GM19452 (cell line): ENCODE measurements around the gene OR4K1.
"Not testable (repeated sequence)": the region's sequence is repeated elsewhere in the genome, so short reads cannot be mapped to it uniquely, and the experiment has no call there.

Experiments
- ATAC-seq: cut with Tn5 transposase; IDR thresholded peaks from one replicate; pipeline ENCODE4 v1.9.1; 2021; ENCODE audit not compliant: unreplicated experiment

The OR4K1 gene, protein sequence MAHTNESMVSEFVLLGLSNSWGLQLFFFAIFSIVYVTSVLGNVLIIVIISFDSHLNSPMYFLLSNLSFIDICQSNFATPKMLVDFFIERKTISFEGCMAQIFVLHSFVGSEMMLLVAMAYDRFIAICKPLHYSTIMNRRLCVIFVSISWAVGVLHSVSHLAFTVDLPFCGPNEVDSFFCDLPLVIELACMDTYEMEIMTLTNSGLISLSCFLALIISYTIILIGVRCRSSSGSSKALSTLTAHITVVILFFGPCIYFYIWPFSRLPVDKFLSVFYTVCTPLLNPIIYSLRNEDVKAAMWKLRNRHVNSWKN

DNA sequence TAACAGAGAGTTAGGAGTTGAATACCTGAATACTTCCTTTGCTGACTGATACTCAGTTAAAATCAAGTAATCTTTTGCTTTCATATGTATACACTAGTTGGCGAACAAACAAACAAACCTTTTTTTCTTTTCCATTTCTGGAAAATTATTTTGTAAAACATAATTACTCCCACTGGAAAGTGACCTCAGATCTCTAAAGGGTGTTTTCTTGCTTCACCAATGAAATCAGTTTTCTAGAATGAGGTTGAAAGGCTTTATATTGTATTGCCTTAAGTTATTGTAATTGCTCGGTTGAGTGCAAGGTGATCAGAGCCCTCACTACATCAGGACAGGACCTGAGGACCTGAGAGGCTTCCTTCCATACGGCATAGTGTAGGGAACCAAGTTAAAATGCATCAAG lies at the start of gene OR4K1:
TSS of gene OR4K1 (plus strand) at position 301 of the 400 bp plus-strand sequence. CDS start 4,750 bp downstream, outside the sequence.
- ATAC-seq: no peak

DNA sequence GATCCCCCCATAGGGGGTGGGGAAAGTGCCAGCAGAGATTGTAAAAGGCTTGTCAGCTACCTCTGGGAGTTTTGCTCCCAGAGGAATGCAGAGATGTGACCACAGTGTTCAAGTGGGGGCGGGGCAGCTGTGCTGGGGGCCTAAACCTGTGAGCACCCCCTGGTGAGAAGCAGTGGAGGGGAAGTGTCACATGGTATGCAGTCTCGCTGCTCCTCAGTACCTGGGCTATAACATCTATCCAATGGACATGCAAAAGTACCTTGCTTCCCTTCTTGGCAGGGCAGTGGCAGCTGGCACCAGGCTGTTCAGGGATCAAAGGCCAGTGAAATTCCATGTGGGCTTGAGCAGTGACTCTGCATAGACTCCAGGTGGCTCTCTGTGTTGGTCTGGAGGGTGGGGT lies 35.4 kb upstream of the OR4K1 start:
- ATAC-seq: no peak

DNA sequence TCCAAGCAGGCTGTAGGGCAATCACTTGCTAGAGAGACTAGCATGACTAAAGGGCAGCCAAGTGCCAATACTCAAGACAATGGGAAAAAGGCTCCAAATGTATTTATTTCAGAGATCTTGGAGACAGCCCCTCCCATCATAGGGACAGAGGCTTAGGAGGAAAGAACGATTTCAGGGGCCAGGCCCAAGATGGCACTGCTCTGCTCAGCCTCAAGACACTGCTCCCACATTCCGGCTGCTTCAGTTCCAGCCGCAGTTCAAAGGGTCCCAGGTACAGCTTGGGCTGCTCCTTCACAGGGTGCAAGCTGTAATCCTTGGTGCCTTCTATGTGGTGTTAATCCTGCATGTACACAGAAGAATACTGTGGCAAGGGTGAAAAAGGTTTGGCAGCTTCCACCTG lies 29.7 kb upstream of the OR4K1 start:
- ATAC-seq: no peak

DNA sequence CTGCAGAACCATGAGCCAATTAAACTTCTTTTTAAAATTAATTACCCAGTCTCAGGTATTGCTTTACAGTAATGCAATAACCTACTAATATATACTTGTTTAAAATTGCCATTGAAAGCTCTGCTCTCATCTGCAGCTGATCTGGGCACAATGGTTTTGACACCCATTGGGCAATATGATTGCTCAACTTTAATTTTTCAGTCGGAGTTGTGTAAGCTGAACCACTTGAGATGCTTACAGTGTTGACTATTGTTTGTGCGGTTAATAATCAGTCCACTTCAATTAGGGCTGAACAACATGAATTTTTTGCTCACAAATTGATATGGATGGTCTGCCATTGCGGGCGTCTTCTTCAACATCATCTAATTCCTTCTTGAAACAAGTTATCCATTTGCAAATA lies 28.3 kb upstream of the OR4K1 start:
- ATAC-seq: no peak

DNA sequence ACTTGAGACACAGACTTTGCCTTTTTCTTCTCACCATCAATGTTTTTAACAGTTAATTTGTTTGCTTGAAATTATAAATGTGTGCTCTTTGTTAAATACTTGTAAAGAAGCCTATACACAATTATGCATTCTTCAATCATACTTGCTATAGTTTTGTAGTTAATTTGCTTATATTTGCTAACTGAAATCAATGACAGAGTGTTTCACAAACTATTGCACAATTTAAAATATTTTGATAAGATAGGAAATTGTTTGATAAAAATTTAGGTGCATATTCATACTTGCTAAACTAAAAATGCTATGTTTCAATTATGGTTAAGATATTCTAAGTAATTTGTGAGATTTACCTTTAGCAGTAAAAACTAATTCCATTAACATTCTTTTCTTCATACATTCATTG lies 24.1 kb upstream of the OR4K1 start:
- no peak for ATAC-seq

DNA sequence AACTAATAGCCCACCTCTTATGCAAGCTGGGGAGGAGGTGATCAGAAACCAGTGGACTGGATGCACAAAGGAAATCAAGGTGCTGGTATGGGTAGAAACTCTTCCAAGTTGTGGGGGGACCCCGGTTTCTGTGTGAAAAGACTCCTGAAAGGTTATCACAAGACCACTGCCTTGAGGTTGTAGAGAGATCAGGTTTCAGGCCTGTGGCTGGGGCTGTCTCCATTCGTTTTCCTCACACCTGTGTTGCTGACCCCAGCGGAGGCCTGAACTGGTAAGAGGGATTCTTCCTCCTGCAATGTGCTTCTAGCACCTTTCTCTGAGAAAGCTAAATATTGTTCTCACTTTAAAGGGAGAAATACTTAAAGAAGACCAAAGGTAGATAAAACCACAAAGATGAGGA lies 19.6 kb upstream of the OR4K1 start:
- no peak for ATAC-seq

DNA sequence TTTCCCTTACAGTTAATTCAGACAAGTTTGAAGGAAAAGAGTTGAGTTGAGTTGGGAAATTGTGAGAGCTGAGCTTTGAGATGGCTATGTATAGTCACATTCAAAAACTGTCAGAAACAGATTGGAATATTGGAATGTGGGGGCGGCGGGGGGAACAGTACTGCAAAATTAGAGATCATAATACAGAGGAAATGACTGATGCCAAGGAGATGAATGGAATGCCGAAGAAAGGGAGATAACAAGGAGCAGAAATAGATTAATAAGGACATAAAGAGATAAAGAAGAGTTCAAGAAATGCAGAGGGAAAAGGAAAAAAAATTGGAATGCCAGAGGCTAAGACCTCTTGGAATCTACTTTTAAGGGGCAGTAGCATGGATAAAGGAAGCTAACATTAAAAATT lies 13.5 kb upstream of the OR4K1 start:
- ATAC-seq: no peak

DNA sequence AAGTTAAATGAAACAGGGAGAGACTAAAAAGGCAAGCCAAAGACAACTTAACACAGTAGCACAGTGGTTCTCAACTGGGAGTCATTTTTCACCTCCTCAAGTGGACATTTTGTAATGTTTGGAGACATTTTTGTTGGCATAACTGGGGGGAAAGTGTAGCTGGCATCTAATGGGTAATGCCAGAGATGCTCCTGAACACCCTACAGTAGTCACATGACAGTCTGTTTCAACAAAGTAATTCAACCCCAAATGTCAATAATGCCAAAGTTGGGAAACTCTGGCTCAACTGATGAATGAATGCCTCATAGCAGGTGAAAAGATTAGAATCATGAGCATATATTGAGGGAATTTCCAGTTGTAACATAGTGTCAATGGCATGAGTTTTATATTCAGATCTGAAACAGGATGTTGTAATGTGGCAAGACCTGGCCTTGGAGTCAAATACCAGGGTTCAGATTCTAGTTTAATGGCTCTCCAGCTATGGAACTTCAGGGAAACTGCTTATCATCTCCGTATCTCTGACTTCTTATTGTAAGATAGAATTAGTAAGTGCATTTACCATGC lies 12.7 kb upstream of the OR4K1 start:
- ATAC-seq: no peak

DNA sequence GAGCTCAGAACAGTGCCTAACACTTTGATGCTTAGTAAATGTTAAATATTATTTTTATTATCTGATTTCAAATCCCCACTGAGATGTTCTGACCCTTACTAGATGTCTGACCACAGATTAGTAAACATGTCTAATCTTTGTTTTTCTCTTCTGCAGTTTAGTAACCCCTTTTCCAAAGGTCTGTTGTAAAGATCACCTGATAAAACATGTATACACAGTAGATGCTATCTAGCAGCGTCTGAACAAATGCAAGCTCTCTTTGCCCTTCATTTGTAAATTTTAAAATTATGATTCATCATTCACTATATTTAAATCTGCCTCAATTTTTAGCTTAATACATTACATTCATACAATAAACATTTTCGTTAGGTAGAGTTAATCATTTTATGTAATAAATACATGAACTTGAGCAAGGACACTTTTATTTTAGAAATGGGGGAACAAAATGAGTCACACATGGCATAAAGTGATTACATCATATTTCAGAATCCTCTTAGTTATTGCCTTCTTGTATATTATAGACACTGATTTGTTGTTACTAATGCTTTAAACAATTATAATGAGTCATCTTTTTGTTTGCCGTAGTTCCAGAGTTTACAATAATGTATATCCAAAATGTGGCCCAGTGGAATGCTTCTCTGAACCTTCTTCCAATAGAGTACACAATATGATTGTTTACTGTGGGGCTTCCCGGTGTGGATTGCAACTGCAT lies 12.0 kb upstream of the OR4K1 start:
- ATAC-seq: no peak

DNA sequence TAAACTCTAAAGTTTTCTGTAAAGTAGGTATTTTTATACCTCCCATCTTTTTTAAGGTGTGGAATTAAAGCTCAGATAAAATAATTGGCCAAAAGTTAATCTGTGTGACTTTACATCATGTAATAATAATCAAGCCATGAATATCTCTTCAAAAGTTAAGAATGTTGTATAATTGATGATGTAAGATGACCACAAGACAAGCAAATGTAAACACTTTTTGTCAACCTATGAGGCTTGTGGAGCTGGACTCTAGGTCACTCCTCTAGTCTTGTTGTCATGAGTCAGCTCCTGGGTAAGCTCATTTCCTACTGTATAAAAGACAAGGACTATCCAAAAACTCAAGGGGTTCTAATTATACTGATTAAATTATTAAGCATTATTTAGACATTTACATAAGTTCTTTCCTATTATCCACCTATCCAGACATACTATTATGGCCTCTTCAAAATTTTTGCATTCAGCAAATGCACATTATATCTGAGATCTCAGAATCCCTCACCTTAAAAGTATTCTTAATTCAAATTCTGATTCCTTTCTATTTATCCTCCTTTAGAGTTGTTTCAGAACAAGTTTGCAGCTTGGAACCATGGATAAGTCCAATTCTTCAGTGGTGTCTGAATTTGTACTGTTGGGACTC lies 10.6 kb upstream of the OR4K1 start, which contains the start of gene OR4K5:
TSS of gene OR4K5 (plus strand) at position 587 of the 637 bp plus-strand sequence. CDS start at position 587, 0 bp downstream.
- no peak for ATAC-seq

DNA sequence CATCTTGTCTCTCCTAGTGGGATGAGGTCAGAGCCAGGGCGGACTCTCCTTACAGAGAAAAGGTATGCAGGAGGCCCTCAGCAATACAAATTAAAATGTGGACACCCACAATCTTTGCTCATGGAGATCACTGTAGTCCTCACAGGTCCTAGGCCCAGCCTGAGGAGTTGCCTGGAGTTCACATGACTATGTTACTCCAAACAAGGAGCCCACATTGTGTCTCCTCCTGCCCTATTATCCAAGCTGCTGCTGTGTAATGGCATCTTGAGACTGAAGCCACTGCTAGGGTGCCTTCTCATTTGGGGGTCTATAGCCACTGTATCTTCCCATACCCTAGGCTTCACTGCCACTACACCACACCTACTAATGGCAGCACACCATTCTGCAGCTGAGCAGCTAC lies 11.0 kb downstream of the OR4K1 start:
- ATAC-seq: no peak

DNA sequence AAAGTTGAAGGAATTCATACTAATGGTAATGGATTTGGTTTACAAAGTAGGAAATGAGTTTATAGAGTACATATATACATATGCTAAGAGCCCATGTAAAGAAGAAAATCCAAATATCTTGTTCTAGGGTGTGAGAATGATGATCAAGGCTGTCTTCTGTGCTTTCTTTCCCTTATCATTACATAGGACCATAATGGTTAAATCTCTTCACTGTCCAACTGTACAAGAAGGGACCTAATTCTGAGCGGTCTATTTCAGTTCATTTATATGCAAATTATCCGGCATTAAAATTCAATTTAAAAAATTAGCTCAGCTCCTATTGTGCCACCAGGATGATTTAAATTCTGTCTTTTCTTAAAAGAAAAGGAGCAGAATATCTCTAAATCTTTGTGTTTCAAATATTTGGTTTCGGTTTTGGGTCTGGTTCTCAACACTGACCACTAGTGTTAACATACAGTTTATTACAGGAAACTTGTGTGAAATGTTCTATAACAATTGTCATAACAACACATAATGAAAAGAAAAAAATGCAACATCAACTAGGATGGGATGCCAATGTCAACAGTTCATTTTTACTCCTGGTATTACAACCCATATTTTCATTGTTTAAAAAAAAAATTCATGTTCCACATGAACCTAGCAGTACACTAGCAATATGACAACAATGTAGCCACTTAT lies 16.8 kb downstream of the OR4K1 start:
- no peak for ATAC-seq

DNA sequence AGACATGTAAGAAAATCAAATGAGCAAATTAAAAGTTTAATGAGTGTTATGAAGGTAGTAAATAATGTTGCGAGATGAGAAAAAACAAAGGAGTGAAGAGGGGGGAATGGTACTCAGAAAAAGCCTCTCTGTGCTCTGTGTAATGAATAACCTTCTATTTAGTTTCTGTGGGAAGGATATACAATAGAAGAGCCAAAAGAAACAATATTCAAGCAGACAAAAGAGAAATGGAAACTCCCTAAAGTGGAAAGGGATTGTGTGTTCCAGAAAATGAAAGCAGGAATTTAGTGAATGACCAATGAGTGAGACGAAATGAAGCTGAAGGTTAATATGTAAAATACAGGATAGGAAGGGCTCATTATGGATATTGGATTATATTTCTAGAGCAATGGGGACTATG lies 18.5 kb downstream of the OR4K1 start:
- ATAC-seq: no peak

DNA sequence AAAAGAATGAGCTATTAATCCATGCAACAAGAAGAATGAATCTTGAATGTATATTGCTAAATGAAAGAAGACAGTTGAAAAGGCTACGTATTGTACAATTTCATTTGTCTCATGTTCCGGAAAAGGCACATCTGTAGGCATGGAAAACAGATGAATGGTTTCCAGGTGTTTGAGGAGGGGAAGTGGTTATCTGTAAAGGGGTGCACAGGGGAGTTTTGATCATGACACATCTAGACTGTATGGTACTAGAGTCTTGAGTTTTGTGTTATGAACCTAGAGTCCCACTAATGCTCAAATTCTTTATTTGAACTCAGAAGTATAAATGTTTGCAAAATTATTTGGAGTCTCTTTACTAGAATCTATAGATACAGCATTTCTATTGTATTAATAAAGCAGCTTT lies 39.0 kb downstream of the OR4K1 start:
- ATAC-seq: not testable (repeated sequence)

DNA sequence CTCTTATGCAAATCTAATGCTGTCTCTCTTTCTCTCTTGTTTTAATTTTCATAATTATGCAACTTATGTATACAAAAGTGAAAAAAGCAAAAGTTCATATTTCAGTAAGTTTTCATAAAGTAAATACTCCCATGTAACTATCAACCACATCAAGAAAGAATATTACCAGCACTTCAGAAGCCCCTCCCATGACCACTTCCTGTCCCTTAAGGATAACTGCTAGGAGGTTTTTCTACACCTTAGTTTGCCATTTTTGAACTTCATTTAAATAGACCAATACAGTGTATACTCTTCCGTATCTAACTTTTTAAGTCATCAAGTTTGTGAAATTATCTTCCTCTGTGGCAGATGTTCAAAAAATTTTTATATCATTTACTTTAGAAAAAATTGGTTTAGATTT lies 44.1 kb downstream of the OR4K1 start:
- no peak for ATAC-seq

DNA sequence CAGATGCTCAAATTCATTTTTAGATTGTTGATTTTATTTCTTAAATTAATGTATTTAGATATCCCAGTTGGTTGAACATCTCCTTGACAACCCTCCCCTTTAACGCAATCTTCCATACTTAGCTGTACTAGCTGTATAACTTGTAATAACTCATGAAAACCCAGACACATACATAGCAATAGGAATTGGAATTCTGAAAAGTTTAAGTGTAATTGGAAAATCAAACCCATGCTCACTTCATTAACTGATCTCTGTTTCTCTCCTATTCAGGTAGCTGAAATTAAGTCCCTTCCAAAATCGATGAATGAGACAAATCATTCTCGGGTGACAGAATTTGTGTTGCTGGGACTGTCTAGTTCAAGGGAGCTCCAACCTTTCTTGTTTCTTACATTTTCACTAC lies 44.6 kb downstream of the OR4K1 start, which contains the start of gene OR4K15:
TSS of gene OR4K15 (plus strand) at position 301 of the 400 bp plus-strand sequence. CDS start at position 301, 0 bp downstream.
- ATAC-seq: no peak
